Fibroblast of lung (primary cell): ENCODE measurements around the gene GRID1. TPM values are rescaled to one million over a fixed set of nuclear protein-coding genes. Genes with fewer than 3 reads are reported as not detected.

Experiments
- DNase-seq, 2 donors: peaks; one replicate each; pipeline versions ENCODE4 v3.0.0 to v3.0.0-alpha.2; 2010; ENCODE audit warnings: low read depth in 2 of 2
- H2AFZ ChIP-seq: 2 replicates; pipeline ENCODE4 v1.5.1; 2012; ENCODE audit warnings: low read length, control low read depth, inconsistent platforms
- H3K27ac ChIP-seq: 2 replicates; pipeline ENCODE4 v1.5.1; 2011; ENCODE audit warnings: low read length, control low read depth; ENCODE audit not compliant: insufficient read depth
- H3K27me3 ChIP-seq: 2 replicates; pipeline ENCODE4 v1.5.1; 2011; ENCODE audit warnings: mild to moderate bottlenecking, low read length; ENCODE audit not compliant: control insufficient read depth, insufficient read depth
- H3K36me3 ChIP-seq: 2 replicates; pipeline ENCODE4 v1.5.1; 2011; ENCODE audit warnings: low read length; ENCODE audit not compliant: control insufficient read depth, insufficient read depth
- H3K4me1 ChIP-seq: 2 replicates; pipeline ENCODE4 v1.5.1; 2011; ENCODE audit warnings: low read length; ENCODE audit not compliant: control insufficient read depth, insufficient read depth; ENCODE audit errors: extremely low read depth
- H3K4me2 ChIP-seq: 2 replicates; pipeline ENCODE4 v1.5.1; 2011; ENCODE audit warnings: low read length, control low read depth; ENCODE audit not compliant: insufficient read depth; ENCODE audit errors: extremely low read depth
- H3K4me3 ChIP-seq, 4 experiments: fragments of 200-600 bp in 1 of 4; sonication (generic) in 1 of 4; replicated peaks in 1 of 4; 2 replicates each; pipeline ENCODE4 v1.5.1; 2011 to 2016; ENCODE audit warnings: low read length in 4 of 4, low read depth in 3 of 4, mild to moderate bottlenecking in 3 of 4, control low read depth in 2 of 4, inconsistent platforms in 1 of 4, mixed read lengths in 1 of 4; ENCODE audit not compliant: insufficient read depth in 1 of 4; ENCODE audit errors: control extremely low read depth in 1 of 4
- H3K79me2 ChIP-seq: 2 replicates; pipeline ENCODE4 v1.5.1; 2012; ENCODE audit warnings: mild to moderate bottlenecking, low read length, inconsistent platforms; ENCODE audit not compliant: control insufficient read depth, insufficient read depth
- H3K9ac ChIP-seq: 2 replicates; pipeline ENCODE4 v1.5.1; 2011; ENCODE audit warnings: mild to moderate bottlenecking, low read length, control low read depth; ENCODE audit not compliant: insufficient read depth
- H3K9me3 ChIP-seq: 2 replicates; pipeline ENCODE4 v1.5.1; 2012; ENCODE audit warnings: low read depth, low read length; ENCODE audit not compliant: control insufficient read depth, insufficient read depth
- H4K20me1 ChIP-seq: 2 replicates; pipeline ENCODE4 v1.5.1; 2011; ENCODE audit warnings: low read length; ENCODE audit not compliant: control insufficient read depth, insufficient read depth; ENCODE audit errors: extremely low read depth
- EZH2 ChIP-seq: IDR thresholded peaks from 2 replicates; pipeline ENCODE4 v1.5.1; 2012; ENCODE audit warnings: low read length, control low read depth, mild to moderate bottlenecking; ENCODE audit errors: missing control alignments
- polyA plus RNA-seq, 2 donors: library from polyadenylated mRNA; depleted of rRNA in 1 of 2; stranded (reverse) in 1 of 2; unstranded in 1 of 2; fragments of >200 nt; gene quantifications; 2 replicates each; pipeline ENCODE4 v1.2.1, GENCODE V29; 2011 to 2012; ENCODE audit warnings: missing spikeins in 1 of 2
- total RNA-seq: library from RNA; depleted of rRNA; stranded (reverse); fragments of >200 nt; gene quantifications from 2 replicates; pipeline ENCODE4 v1.2.1, GENCODE V29; 2014
- TF ChIP-seq, protein P1 (sequence below), 2 donors: IDR thresholded peaks in 1 of 2; conservative IDR thresholded peaks in 1 of 2; 1 replicate in 1 of 2; 2 replicates in 1 of 2; pipeline ENCODE4 v1.5.1; 2011 to 2012; ENCODE audit warnings: low read length in 2 of 2, control low read depth in 1 of 2, inconsistent platforms in 1 of 2, low read depth in 1 of 2, mild to moderate bottlenecking in 1 of 2

Gene GRID1
- total and polyA plus RNA-seq, 2 donors (not counting 1 experiment from before 2014, with no cell fraction given) = 0.03 to 0.33 TPM

DNA sequence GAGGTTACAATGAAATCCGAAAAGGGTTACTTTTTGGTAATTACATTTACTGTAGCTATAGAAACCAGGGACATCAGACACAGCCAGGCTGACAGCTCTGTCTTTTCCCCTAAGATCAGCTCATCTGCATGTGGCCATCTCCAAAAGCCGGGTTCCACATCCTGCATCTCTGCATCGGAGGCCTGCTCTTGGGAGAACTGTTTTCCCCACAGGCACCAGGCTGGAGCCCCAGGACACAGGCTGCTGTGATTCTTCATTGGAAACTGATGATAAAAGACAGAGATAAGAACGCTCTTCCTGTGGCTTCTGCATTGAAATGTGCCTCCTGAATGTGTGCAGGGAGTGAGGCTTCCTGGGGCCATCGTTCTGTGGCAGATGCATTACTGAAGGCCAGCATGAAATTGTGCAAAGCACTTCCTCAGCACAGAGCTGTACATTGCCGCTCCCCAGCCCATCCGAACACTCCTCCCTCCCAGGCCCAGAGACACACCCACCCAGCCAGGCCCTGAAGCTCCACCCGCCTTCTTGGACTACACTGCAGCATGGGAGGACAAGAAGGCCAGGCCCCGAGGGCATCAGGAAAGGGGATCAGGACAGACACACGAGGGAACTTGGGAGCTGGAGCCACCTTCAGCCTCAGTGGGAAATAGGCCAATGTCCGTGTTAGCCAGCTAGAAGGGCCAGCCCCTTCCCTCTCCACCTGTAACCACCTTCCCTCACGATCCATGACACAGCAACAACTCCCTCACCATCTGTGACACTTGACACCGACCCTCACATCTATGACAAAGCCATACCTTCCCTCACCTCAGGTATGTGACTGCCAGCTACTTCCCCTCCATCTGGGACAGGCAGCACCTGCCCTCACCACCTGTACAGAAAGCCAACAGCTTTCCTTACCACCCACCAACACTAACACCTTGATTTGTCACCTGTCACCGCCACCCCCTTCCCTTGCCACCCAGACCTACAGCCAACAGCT is 113.2 kb downstream of the GRID1 start:
- Histone ChIP-seq H3K4me2 (no peak overlapping the region), H3K36me3 (no peaks in the 10 kb centered on the region), H3K4me3 (no peak overlapping the region), H2AFZ (no peak overlapping the region), H4K20me1 (no peaks in the 10 kb centered on the region), H3K4me1 (no peaks in the 10 kb centered on the region), H3K9me3 (no peaks in the 10 kb centered on the region), H3K27ac (no peak overlapping the region), H3K27me3 (no peaks in the 10 kb centered on the region), H3K79me2 (no peaks in the 10 kb centered on the region), H3K9ac (no peak overlapping the region)
- TF ChIP-seq, protein P1, sequence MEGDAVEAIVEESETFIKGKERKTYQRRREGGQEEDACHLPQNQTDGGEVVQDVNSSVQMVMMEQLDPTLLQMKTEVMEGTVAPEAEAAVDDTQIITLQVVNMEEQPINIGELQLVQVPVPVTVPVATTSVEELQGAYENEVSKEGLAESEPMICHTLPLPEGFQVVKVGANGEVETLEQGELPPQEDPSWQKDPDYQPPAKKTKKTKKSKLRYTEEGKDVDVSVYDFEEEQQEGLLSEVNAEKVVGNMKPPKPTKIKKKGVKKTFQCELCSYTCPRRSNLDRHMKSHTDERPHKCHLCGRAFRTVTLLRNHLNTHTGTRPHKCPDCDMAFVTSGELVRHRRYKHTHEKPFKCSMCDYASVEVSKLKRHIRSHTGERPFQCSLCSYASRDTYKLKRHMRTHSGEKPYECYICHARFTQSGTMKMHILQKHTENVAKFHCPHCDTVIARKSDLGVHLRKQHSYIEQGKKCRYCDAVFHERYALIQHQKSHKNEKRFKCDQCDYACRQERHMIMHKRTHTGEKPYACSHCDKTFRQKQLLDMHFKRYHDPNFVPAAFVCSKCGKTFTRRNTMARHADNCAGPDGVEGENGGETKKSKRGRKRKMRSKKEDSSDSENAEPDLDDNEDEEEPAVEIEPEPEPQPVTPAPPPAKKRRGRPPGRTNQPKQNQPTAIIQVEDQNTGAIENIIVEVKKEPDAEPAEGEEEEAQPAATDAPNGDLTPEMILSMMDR (conservative IDR thresholded peaks at IDR 0.05 in 1 of 2, IDR thresholded peaks at IDR 0.05 in 1 of 2; ENCODE audit: low read depth in 1 of 2, low read length in 2 of 2) = no peak
- TF ChIP-seq EZH2 = no peak
- no peak for DNase-seq

GRCh38 chr10:86252556-86252955 is 114.0 kb downstream of the GRID1 start:
- Histone ChIP-seq H3K27me3 (no peaks in the 10 kb centered on the region), H3K27ac (no peak overlapping the region), H3K4me2 (no peak overlapping the region), H3K9ac (no peak overlapping the region), H3K9me3 (no peaks in the 10 kb centered on the region), H3K4me1 (no peaks in the 10 kb centered on the region), H4K20me1 (no peaks in the 10 kb centered on the region), H3K4me3 (no peak overlapping the region), H2AFZ (no peak overlapping the region), H3K79me2 (no peaks in the 10 kb centered on the region), H3K36me3 (no peaks in the 10 kb centered on the region)
- TF ChIP-seq EZH2 = no peak
- TF ChIP-seq, protein P1 (conservative IDR thresholded peaks at IDR 0.05 in 1 of 2, IDR thresholded peaks at IDR 0.05 in 1 of 2; ENCODE audit: low read depth in 1 of 2, low read length in 2 of 2) = no peak
- DNase-seq = no peak

DNA sequence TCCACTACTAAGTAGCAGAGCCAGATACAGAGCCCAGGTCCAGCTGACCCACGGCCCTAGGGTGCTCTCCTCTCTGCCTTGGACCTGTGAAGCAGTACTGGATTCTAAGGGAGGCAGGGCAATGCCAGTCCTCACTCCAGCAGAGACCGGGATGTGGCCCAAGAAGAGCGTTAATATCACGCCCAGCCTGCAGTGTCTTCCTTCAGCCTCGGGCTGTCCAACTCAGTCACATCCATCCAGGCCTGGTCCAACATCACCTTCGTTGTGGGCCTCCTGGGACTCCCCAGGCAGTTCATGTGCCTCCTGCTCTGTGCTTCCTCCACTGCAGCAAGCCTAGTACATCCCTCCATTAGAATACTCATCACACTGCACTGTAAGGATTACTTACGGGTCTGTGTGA is 114.5 kb downstream of the GRID1 start:
- Histone ChIP-seq H3K9me3 (no peaks in the 10 kb centered on the region), H3K4me3 (no peak overlapping the region), H3K79me2 (no peaks in the 10 kb centered on the region), H3K27ac (no peak overlapping the region), H3K36me3 (no peaks in the 10 kb centered on the region), H3K27me3 (no peaks in the 10 kb centered on the region), H3K9ac (no peak overlapping the region), H2AFZ (no peak overlapping the region), H3K4me2 (no peak overlapping the region), H4K20me1 (no peaks in the 10 kb centered on the region), H3K4me1 (no peaks in the 10 kb centered on the region)
- no peak for DNase-seq
- no peak for TF ChIP-seq EZH2
- TF ChIP-seq, protein P1 (conservative IDR thresholded peaks at IDR 0.05 in 1 of 2, IDR thresholded peaks at IDR 0.05 in 1 of 2; ENCODE audit: low read depth in 1 of 2, low read length in 2 of 2) = no peak
